Neural cell (in vitro differentiated cells): Measurements from ENCODE around the gene HPCAL4.

Experiments
- EP300 ChIP-seq: fragments of 450-650 bp; conservative IDR thresholded peaks from 2 replicates; pipeline ENCODE4 v1.6.1; 2014; ENCODE audit warnings: antibody characterized with exemption, mild to moderate bottlenecking, moderate library complexity; ENCODE audit not compliant: poor library complexity, severe bottlenecking
- EZH2 ChIP-seq: fragments of 200-600, 300-800 bp; shearing (Covaris generic), sonication (generic); IDR thresholded peaks from 2 replicates; pipeline ENCODE4 v1.6.1; 2014; ENCODE audit warnings: antibody characterized with exemption, low read length, borderline replicate concordance, mild to moderate bottlenecking; ENCODE audit not compliant: insufficient read depth, poor library complexity, severe bottlenecking
- MXI1 ChIP-seq: fragments of 450-650 bp; conservative IDR thresholded peaks from 2 replicates; pipeline ENCODE4 v1.6.1; 2014; ENCODE audit warnings: antibody characterized with exemption, mild to moderate bottlenecking; ENCODE audit not compliant: poor library complexity, severe bottlenecking
- POLR2AphosphoS5 ChIP-seq: IDR thresholded peaks from 2 replicates; pipeline ENCODE4 v1.6.1; 2012
- TAF1 ChIP-seq: IDR thresholded peaks from 2 replicates; pipeline ENCODE4 v1.6.1; 2012; ENCODE audit warnings: low read depth
- TF ChIP-seq, protein P1 (sequence below): fragments of 450-650 bp; IDR thresholded peaks from 2 replicates; pipeline ENCODE4 v1.5.1; 2014; ENCODE audit warnings: antibody characterized with exemption, mild to moderate bottlenecking, moderate library complexity; ENCODE audit not compliant: poor library complexity, severe bottlenecking
- TF ChIP-seq, protein P2 (sequence below): IDR thresholded peaks from 2 replicates; pipeline ENCODE4 v1.6.1; 2012; ENCODE audit warnings: borderline replicate concordance

DNA sequence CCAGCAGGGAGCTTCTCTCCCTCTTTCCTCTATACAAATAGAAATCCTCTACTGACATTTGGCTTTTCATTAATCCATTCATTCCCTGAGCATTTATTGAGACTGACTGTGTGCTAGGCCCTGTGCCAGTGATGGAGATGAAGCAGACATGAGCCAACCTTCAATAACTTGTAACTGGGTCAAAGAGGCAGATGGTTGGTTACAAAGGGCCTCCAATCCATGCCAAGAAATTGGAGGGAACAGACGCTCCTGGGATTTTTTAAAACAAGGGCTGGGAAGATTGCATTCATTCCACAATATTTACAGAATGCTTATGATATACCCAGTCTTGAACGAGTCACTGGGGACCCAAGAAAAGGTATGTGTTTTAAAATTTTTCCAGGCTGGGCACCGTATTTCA is 6.2 kb downstream of the HPCAL4 start:
- TF ChIP-seq, protein P1, sequence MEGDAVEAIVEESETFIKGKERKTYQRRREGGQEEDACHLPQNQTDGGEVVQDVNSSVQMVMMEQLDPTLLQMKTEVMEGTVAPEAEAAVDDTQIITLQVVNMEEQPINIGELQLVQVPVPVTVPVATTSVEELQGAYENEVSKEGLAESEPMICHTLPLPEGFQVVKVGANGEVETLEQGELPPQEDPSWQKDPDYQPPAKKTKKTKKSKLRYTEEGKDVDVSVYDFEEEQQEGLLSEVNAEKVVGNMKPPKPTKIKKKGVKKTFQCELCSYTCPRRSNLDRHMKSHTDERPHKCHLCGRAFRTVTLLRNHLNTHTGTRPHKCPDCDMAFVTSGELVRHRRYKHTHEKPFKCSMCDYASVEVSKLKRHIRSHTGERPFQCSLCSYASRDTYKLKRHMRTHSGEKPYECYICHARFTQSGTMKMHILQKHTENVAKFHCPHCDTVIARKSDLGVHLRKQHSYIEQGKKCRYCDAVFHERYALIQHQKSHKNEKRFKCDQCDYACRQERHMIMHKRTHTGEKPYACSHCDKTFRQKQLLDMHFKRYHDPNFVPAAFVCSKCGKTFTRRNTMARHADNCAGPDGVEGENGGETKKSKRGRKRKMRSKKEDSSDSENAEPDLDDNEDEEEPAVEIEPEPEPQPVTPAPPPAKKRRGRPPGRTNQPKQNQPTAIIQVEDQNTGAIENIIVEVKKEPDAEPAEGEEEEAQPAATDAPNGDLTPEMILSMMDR = no peak
- TF ChIP-seq EZH2 (no peak), EP300 (no peak), MXI1 (no peak), POLR2AphosphoS5 (no peak), TAF1 (no peak)
- TF ChIP-seq, protein P2, sequence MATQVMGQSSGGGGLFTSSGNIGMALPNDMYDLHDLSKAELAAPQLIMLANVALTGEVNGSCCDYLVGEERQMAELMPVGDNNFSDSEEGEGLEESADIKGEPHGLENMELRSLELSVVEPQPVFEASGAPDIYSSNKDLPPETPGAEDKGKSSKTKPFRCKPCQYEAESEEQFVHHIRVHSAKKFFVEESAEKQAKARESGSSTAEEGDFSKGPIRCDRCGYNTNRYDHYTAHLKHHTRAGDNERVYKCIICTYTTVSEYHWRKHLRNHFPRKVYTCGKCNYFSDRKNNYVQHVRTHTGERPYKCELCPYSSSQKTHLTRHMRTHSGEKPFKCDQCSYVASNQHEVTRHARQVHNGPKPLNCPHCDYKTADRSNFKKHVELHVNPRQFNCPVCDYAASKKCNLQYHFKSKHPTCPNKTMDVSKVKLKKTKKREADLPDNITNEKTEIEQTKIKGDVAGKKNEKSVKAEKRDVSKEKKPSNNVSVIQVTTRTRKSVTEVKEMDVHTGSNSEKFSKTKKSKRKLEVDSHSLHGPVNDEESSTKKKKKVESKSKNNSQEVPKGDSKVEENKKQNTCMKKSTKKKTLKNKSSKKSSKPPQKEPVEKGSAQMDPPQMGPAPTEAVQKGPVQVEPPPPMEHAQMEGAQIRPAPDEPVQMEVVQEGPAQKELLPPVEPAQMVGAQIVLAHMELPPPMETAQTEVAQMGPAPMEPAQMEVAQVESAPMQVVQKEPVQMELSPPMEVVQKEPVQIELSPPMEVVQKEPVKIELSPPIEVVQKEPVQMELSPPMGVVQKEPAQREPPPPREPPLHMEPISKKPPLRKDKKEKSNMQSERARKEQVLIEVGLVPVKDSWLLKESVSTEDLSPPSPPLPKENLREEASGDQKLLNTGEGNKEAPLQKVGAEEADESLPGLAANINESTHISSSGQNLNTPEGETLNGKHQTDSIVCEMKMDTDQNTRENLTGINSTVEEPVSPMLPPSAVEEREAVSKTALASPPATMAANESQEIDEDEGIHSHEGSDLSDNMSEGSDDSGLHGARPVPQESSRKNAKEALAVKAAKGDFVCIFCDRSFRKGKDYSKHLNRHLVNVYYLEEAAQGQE = no peak
